Activated CD8-positive, alpha-beta T cell treated with anti-CD3 and anti-CD28 coated beads for 36 hours (primary cell): ENCODE measurements around the gene FAM98C. TPM values are rescaled to one million over a fixed set of nuclear protein-coding genes. Genes with fewer than 3 reads are reported as not detected.
"Not testable (repeated sequence)": the region's sequence is repeated elsewhere in the genome, so short reads cannot be mapped to it uniquely, and the experiment has no call there.

Experiments used
- ATAC-seq: fragments of 200-7000 bp; cut with Tn5 transposase; one replicate; pipeline ENCODE4 v1.10.0; 2021; ENCODE audit warnings: mild to moderate bottlenecking, moderate library complexity
- CTCF ChIA-PET: fragments of 350-600 bp; sonication (Branson Sonifier 250); formaldehyde crosslinking; loops from one replicate; lab custom pipeline; 2021; ENCODE audit warnings: antibody characterized with exemption; lab: Charles Lee
- POLR2A ChIA-PET: fragments of 350-600 bp; sonication (Branson Sonifier 250); formaldehyde crosslinking; loops from one replicate; lab custom pipeline; 2021; ENCODE audit warnings: antibody characterized with exemption; lab: Charles Lee
- DNase-seq: peaks from one replicate; pipeline ENCODE4 v3.0.0-alpha.2; 2020
- H3K27ac Mint-ChIP-seq: one replicate; pipeline ENCODE4 v1.8.0; 2021; ENCODE audit warnings: mild to moderate bottlenecking, mixed read lengths
- H3K27me3 Mint-ChIP-seq: one replicate; pipeline ENCODE4 v1.8.0; 2021; ENCODE audit warnings: mixed read lengths
- H3K36me3 Mint-ChIP-seq: one replicate; pipeline ENCODE4 v1.8.0; 2021; ENCODE audit warnings: low read depth, mixed read lengths
- H3K4me1 Mint-ChIP-seq: one replicate; pipeline ENCODE4 v1.8.0; 2021; ENCODE audit warnings: low read depth, mixed read lengths
- H3K4me3 Mint-ChIP-seq: one replicate; pipeline ENCODE4 v1.8.0; 2021; ENCODE audit warnings: mild to moderate bottlenecking, moderate library complexity, mixed read lengths
- H3K9me3 Mint-ChIP-seq: one replicate; pipeline ENCODE4 v1.8.0; 2021; ENCODE audit warnings: mixed read lengths
- intact Hi-C: fragments of 100-400 bp; cut with micrococcal nuclease; formaldehyde crosslinking; loops from one replicate; pipeline ENCODE4 v1.10.0; 2022
- total RNA-seq, 2 experiments: library from RNA; stranded (reverse); gene quantifications; one replicate each; pipeline ENCODE4 v1.2.3, GENCODE V29; 2021
- TF ChIP-seq, protein P1 (sequence below): fragments of 200-600 bp; IDR thresholded peaks from one replicate; pipeline ENCODE4 v1.8.0; 2022; ENCODE audit warnings: antibody characterized with exemption, mild to moderate bottlenecking

FAM98C gene
- total RNA-seq, 2 experiments from 2014 or later, result 11.7 to 12.5 TPM

DNA sequence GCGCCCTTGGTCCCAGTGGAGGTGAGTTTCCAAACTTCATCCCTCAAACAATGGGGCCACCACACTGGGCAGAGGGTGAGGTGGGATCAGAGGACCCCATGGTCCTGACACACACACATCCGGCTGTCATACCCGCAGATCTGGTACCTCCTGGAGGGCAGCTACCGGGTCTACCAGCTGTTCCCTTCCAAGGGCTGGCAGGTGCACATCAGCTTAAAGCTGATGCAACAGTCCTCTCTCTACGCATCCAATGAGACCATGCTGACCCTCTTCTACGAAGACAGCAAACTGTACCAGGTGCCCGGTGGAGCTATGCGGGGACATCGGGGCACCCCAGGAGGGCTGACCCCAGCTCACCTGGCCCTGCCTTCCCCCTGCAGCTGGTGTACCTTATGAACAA, 42.5 kb upstream of the FAM98C start:
- ChIA-PET CTCF (interaction anchor here (1.1 to 1.4 kb wide), 4 partner anchors 14 to 116 kb away, joined by 3 to 5 read pairs (median 4); partner anchors contain the start of gene PSMD8), POLR2A (interaction anchor here (1.8 to 2.9 kb wide), 2 partner anchors 14 to 25 kb away, joined by 4 to 13 read pairs; partner anchors contain the start of genes CATSPERG and PSMD8)
- intact Hi-C loops, result no loop called here
- TF ChIP-seq, protein P1, sequence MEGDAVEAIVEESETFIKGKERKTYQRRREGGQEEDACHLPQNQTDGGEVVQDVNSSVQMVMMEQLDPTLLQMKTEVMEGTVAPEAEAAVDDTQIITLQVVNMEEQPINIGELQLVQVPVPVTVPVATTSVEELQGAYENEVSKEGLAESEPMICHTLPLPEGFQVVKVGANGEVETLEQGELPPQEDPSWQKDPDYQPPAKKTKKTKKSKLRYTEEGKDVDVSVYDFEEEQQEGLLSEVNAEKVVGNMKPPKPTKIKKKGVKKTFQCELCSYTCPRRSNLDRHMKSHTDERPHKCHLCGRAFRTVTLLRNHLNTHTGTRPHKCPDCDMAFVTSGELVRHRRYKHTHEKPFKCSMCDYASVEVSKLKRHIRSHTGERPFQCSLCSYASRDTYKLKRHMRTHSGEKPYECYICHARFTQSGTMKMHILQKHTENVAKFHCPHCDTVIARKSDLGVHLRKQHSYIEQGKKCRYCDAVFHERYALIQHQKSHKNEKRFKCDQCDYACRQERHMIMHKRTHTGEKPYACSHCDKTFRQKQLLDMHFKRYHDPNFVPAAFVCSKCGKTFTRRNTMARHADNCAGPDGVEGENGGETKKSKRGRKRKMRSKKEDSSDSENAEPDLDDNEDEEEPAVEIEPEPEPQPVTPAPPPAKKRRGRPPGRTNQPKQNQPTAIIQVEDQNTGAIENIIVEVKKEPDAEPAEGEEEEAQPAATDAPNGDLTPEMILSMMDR, result no peak
- no peak overlapping the region for H3K27ac Mint-ChIP-seq
- peaks cover 10% of the 10 kb centered on the region for H3K4me1 Mint-ChIP-seq
- no peak for ATAC-seq
- no peak for DNase-seq
- H3K9me3 Mint-ChIP-seq, result no peaks in the 10 kb centered on the region
- H3K36me3 Mint-ChIP-seq, result no peaks in the 10 kb centered on the region
- peaks cover 22% of the 10 kb centered on the region for H3K27me3 Mint-ChIP-seq
- no peak overlapping the region for H3K4me3 Mint-ChIP-seq

DNA sequence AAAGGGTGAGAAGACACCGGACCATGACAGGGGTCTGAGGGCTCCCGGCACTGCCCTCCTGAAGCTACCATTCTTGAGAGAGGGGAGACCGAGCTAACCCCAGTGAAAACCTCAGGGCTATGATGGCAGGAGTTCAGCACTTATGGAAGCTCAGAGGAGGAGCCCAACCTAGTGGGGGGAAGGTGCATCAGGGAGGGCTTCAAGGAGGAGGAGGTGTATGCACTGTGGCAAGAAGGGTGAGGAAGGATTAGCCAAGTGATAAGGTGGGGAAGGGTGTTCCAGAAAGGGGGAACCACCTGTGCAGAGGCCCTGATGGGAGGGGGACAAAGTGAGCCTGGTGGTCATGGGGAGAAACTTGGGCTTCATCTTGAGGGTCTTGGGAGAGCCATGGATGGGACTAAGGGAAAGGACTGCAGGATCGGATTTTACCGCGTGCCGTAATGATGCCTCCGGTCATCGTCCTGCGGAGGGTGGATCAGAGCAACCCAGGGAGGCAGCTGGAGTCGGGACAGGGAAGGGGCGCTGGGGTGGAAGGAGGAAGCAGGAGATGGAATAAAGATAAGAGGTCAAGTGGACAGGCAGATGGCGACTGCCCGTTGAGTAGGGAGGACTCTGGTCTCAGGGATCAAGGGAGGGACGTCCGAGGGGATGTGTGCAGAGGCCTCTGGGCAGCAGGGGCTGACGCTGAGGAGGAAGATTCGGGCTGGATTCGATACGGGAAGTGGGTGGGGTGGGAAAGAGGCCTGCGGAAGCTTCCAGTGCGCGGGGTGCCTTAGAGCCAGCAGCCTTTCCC, 41.9 kb upstream of the FAM98C start:
- POLR2A ChIA-PET, result interaction anchor here (2.9 kb wide), 1 partner anchor 13 kb away, joined by 13 read pairs; the partner anchor contains the start of gene PSMD8
- Mint-ChIP-seq H3K4me1 (peaks cover 10% of the 10 kb centered on the region), H3K36me3 (no peaks in the 10 kb centered on the region), H3K27ac (no peak overlapping the region), H3K9me3 (no peaks in the 10 kb centered on the region), H3K4me3 (peak overlapping the region; percentile 78), H3K27me3 (peaks cover 22% of the 10 kb centered on the region)
- ATAC-seq (no peak), DNase-seq (no peak)
- CTCF ChIA-PET, result interaction anchor here (1.1 to 2.3 kb wide), 6 partner anchors 13 to 117 kb away, joined by 3 to 7 read pairs (median 4); partner anchors contain the start of genes FAM98C and PSMD8
- TF ChIP-seq, protein P1, result no peak
- intact Hi-C loops, result no loop called here

DNA sequence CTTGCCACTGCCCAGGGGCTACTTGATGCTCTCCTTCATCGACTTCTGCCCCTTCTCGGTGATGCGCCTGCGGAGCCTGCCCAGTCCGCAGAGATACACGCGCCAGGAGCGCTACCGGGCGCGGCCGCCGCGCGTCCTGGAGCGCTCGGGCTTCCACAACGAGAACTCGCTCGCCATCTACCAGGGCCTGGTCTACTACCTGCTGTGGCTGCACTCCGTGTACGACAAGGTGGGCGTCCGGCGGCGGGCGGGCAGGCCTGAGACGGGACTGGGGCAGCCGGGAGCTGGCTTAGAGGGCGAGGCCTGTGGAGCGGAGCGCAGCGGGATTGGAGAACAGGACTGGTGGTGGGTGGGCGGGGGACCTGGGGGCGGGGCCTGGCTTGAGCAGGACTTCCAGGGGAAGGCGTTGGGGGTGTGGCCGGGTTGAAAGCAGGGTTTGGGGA, 41.2 kb upstream of the FAM98C start:
- ChIA-PET CTCF (interaction anchor here (0.7 to 2.3 kb wide), 4 partner anchors 12 to 118 kb away, joined by 3 to 7 read pairs (median 4); partner anchors contain the start of genes CATSPERG, FAM98C and PSMD8), POLR2A (interaction anchor here (2.9 kb wide), 1 partner anchor 12 kb away, joined by 13 read pairs; the partner anchor contains the start of gene PSMD8)
- H3K9me3 Mint-ChIP-seq, result no peaks in the 10 kb centered on the region
- H3K27ac Mint-ChIP-seq, result no peak overlapping the region
- no peaks in the 10 kb centered on the region for H3K36me3 Mint-ChIP-seq
- TF ChIP-seq, protein P1, result peak; percentile 26
- DNase-seq (peak; percentile 76), ATAC-seq (peak; percentile 78)
- H3K4me3 Mint-ChIP-seq, result peak overlapping the region; percentile 78
- peaks cover 10% of the 10 kb centered on the region for H3K4me1 Mint-ChIP-seq
- peaks cover 25% of the 10 kb centered on the region for H3K27me3 Mint-ChIP-seq
- intact Hi-C loops, result no loop called here

DNA sequence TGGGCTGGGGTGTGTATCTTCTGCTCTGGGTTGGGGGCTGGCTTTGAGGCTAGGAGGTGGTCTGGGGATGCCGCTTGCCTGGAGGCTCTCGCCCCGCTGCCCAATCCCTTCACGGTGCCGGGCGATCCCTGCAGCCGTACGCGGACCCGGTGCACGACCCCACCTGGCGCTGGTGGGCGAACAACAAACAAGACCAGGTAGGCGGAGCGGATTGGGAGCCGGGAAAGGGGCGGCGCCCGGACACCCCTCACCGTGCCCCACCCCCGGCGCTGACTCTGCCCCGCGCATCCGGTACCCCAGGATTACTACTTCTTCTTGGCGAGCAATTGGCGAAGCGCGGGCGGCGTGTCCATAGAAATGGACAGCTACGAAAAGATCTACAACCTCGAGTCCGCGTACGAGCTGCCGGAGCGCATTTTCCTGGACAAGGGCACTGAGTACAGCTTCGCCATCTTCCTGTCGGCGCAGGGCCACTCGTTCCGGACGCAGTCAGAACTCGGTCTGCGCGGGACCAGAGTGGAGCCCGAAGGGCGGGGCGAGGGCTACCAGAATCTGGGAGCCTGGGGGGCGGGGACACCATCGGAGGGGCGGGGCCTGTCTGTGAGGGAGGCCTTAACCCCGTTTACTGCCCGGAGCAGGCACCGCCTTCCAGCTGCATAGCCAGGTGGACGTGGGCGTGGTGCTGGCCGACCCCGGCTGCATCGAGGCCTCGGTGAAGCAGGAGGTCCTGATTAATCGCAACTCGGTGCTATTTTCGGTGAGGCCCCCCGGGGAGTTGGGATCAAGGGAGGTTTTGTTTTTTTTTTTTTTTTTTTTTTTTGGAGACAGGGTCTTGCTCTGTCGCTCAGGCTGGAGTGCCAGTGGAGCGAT, 40.6 kb upstream of the FAM98C start:
- TF ChIP-seq, protein P1, result peak; percentile 4
- Mint-ChIP-seq H3K27ac (no peak overlapping the region), H3K36me3 (no peaks in the 10 kb centered on the region), H3K27me3 (peaks cover 25% of the 10 kb centered on the region), H3K4me3 (peak overlapping the region; percentile 78), H3K4me1 (peaks cover 10% of the 10 kb centered on the region), H3K9me3 (no peaks in the 10 kb centered on the region)
- ATAC-seq (peak; percentile 80), DNase-seq (peak; percentile 93)
- ChIA-PET POLR2A (interaction anchor here (2.9 kb wide), 1 partner anchor 12 kb away, joined by 13 read pairs; the partner anchor contains the start of gene PSMD8), CTCF (interaction anchor here (0.7 to 2.3 kb wide), 4 partner anchors 11 to 118 kb away, joined by 3 to 7 read pairs (median 4); partner anchors contain the start of genes CATSPERG, FAM98C and PSMD8)
- intact Hi-C loops, result no loop called here

DNA sequence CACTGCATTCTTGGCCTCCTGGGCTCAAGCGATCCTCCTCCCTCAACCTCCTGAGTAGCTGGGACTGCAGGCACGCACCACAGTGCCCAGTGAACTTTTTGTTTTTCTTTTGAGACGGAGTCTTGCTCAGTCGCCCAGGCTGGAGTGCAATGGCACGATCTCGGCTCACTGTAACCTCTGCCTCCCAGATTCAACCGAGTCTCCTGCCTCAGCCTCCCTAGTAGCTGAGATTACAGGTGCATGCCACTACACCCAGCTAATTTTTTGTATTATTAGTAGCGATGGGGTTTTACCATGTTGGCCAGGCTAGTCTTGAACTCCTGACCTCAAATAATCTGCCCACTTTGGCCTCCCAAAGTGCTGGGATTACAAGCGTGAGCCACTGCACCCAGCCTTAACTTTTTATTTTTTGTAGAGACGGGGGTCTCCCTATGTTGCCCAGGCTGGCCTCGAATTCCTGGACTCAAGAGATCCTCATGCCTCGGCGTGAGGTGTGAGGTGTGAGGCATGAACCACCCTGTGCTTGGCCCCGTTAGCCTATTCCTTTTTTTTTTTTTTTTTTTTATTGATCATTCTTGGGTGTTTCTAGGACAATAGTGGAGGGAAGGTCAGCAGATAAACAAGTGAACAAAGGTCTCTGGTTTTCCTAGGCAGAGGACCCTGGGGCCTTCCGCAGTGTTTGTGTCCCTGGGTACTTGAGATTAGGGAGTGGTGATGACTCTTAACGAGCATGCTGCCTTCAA, 39.8 kb upstream of the FAM98C start:
- intact Hi-C loops, result not testable (repeated sequence)

More for the DNA sequence above, 39.8 kb upstream of the FAM98C start:
- not testable (repeated sequence) for ATAC-seq, H3K9me3 Mint-ChIP-seq, DNase-seq, H3K36me3 Mint-ChIP-seq, H3K27ac Mint-ChIP-seq
- Mint-ChIP-seq H3K4me3 (peak overlapping the region; percentile 78), H3K27me3 (peaks cover 24% of the 10 kb centered on the region), H3K4me1 (peaks cover 10% of the 10 kb centered on the region)
- CTCF ChIA-PET, result interaction anchor here (1.2 to 2.3 kb wide), 2 partner anchors 10 to 119 kb away, joined by 5 to 7 read pairs; partner anchors contain the start of gene PSMD8
- POLR2A ChIA-PET, result interaction anchor here (2.9 kb wide), 1 partner anchor 11 kb away, joined by 13 read pairs; the partner anchor contains the start of gene PSMD8
